ENCODE measurements around the gene ITGB2.
A peak's percentile ranks its signal among the peaks of the same experiment; 100 is the strongest.
"Not testable (repeated sequence)": the region's sequence is repeated elsewhere in the genome, so short reads cannot be mapped to it uniquely, and the experiment has no call there.

ITGB2 gene

DNA sequence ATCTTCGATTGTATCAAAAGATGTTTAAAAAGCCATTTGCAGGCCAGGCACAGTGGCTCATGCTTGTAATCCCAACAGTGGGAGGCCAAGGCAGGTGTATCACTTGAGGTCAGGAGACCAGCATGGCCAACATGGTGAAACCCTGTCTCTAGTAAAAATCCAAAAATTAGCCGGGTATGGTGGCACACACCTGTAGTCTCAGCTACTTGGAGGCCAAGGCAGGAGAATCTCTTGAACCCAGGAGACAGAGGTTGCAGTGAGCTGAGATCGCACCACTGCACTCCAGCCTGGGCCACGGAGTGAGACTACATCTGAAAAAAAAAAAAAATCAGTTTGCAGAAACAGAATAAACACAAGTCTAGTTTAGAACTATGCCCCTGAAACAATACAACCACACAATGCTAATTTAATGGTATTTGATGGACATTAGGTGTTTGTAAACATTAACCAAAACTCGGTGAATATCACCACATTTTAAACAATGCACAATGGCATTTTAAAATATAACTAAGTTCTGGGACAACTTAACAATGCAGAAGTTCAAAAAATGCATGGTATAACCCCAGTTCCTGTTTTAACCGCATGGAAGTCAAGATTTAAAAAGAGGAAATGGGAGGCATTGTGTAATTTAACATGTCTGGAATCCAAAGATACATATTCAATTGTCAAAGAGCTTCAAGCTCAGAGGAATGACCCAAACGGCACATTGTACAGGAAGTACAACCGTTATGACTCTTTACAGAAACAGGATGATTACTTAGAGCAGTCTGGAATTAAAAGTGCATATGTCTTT lies 40.1 kb downstream of the ITGB2 start:
- DNase-seq = peak; percentile 51

DNA sequence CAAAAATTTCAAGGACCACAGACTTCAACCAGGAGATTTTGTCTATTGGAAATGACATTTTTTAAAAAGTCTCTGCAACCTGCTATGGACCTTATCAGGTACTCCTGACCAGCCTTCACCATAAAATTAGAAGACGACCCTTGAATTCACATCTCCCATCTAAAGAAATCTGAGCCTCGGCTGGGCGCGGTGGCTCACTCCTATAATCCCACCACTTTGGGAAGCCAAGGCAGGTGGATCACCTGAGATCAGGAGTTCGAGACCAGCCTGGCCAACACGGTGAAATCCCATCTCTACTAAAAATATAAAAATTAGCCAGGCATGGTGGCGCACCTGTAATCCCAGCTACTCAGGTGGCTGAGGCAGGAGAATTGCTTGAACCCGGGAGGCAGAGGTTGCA lies 41.5 kb downstream of the ITGB2 start:
- not testable (repeated sequence) for DNase-seq

DNA sequence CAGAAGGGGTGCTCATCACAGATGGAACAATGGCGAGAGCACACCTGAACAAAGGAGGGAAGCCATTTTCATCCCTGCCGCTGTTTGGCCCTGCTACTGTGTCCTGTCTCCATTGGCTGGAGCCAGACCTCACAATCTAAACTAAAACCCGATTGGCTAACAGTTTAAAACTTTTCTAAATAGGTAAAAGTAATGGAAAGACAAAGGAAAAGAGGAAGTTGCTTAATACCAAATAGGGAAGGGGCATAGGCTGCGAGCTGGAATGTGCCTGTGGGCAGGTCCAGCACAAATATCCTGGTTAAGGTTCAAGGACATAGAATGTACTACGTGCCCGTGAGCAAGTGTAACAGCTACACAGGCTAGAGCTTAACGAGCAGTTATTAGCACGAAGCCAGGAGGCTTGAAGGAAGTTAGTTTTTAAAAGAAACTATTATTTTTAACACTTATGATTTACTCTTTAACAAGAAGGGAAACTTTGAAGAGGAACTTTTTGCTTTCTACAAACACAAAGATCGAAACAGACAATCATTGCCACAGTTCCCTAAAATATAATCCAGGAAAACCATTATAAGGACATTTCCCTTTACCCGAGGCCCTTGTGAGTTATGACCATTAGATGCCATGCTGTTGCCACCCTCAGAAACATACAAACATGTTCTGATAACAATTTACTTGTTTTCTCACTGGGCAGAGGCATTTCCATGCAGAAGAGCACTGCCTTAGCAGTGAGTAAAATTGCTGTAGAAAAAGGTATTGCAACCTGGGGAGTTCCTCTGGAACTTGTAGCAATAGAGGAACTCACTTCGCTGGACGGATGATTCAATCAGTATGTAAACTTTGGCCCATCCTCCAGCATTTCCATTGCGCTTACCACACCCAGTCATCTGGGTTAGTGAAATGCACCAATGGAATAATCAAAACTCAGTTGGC lies 42.4 kb downstream of the ITGB2 start:
- peak; percentile 58 for DNase-seq

DNA sequence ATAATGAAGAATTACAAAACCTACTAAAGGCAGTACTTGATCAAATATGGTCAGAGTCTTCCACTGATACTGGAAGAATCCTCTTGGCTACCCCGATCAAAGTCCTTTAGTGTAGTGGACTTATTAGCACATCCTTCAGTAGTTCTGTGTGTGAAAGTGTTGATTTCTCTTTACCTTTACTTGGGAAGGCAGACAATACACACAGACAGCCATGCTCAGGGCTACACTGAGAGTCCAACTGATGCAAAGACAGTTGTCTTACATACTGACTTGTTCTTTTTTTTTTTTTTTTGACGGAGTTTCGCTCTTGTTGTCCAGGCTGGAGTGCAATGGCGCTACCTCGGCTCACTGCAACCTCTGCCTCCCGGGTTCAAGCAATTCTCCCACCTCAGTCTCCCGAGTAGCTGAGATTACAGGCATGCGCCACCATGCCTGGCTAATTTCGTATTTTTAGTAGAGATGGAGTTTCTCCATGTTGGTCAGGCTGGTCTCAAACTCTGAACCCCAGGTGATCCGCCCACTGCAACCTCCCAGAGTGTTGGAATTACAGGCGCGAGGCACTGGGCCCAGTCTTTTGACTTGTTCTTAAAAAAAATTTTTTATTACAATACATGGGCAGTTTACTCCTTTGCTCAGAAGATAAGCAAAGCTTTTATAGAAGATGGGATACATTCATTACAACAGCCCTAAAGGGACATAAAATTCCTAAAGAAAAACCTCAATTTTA lies 43.7 kb downstream of the ITGB2 start:
- no peak for DNase-seq

DNA sequence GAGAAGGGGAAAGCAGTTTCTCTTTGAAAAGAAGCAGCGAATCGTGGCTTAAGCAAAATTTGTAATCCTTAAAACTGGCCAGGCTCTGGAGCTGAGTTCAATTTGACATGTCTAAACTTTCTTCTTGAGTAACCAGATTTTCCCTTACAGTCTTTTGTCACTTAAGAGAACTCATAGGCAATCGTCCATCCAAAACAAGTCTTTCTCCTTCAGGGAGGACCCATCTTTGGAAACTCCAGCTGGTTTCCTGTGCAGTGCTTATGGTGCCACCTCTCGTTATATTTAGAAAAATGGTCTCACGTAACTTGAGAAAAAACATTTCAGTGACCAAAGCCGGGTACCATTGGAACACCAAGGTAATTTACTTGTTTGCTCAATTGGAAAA lies 45.4 kb downstream of the ITGB2 start:
- peak; percentile 82 for DNase-seq

DNA sequence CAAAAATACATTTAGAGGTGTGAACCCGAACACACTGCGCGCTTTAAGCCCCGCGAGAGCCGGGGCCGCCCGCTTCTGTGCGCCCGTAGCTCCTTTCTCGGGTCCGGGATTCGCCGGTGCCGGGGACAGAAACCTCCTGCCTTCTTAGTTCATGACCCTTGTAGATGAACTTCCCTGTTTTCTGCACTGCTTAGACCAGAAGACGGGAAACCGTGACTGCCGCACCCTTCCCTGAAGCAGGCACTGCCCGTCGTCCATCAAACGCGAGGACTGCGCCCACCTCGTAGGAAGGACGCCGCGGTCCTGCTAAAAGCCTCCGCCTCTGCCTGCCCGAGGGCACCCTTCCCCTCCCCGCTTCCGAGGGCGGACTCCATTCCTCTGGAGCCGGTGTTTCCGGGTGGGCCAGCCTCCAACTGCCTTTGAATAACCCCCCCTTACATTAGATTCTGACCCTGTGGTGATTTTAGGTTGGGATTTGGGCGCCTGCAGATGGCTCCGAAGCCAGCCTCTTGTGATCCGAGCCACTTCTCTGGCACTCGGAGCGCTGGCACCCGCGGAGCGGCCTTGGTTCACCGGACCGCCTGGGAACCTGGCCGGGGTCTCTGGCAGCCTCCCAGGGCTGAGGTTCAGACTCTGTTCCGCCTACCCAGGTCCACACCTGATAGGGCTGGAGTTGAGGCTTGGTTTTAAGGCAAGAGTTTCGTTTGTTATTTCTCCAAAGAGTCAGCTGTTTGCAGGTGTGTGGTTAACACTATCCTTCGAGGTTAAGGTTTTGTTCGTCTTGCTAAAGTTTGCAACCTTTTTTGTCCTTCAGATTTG lies 46.0 kb downstream of the ITGB2 start:
- DNase-seq = peak; percentile 44

DNA sequence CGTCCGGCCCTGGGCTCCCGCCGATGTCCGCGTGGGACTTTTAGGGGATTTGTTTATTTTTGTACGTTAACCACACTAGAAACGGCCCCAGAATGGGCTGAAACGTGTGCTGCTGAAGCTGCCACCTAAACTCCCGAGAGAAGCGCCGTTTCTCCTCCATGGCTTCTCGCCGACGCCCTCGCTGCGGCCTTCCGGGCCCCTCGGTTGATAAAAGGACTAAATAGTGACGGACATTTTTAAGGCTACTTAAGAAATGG lies 46.5 kb downstream of the ITGB2 start:
- DNase-seq = no peak

DNA sequence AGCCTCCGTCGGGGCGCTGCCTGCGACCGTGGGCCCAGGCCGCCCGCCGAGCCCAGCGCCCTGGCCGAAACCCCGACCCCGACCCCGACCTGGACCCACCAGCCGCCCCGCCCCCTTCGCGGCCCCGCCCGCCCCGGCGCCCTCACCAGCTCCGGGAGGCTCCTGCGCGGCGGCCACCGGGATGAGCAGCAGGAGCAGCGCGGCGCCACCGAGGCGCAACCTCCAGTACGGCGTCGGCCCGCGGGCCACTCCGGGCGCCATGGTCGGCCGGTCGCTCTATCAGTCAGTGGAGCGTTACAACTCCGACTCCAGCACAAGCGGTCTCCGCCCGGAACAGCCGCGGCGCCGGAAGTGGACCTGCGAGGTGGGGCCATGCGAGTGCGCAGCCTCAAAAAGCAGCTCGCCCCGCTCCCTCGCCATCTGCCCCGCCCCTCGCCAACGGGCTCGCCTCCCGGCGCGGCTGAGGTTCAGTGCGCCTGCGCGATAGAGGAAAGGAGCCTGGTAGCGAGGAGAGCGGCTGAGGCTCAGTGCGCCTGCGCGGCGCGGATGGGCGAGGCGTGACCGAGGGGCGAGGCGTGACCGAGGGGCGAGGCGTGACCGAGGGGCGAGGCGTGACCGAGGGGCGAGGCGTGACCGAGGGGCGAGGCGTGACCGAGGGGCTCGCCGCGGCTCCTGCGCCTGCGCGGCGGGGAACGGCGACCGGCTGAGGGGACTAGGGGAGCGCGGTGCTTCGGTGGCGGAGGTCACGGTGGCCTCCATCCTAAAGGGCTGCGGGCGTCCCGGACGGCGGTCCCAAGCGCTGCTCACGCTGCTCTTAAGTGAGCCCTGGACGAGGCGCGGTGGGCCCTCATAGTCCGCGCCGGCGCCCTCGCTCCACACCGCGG lies 47.1 kb downstream of the ITGB2 start, which contains the start of gene PTTG1IP:
TSS of gene PTTG1IP (minus strand) at position 335 of the 884 bp plus-strand sequence. CDS start at position 261, 74 bp downstream.
- peak; percentile 98 for DNase-seq

DNA sequence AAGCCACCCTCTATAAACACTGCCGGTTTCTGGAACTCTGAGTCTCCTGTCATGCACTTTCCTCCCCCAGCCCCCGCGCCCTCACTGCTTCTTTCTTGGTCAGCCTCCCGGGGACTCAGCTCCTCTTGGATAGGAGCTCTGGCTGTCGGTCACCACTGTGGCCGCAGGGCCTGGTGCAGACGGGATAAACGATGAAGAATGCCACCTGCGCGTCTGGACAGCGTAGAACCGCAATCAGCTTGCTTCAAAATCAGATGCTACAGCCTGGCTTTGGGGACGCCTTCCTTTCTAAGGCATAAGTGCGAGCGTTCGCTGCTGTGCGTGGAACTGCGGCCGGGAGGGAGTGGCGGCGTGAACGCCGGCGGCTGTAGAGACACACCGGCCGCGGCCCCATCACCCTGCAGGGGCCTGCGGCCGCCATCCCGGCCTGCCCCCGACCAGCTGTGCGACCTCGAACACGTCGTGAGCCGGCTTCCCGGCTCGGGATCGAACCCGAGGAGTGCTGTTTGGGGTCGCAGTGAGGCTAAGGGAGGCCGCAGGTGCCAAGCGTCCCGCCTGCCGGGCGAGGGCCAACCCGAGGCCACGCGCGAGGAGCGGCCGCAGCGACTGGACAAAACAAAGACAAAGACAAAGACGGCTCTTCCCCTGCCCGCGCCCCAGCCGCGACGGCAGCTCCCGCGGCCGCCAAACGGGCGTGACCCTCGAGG lies 47.9 kb downstream of the ITGB2 start:
- DNase-seq = no peak

DNA sequence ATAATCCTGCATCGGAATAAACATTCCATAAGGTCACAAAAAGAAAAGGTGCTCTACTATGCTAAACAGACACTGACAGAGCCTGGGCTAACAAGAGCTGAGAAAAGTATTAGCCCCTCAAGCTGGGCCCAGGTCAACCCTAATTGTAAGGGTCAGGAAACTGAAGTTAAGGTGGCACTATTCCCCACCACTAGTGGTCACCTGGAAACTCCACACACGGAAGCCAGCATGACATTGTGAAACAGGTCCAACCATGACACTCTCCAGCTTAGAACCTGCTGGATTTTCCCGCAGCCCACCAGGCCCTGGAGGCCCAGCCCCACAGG lies 48.4 kb downstream of the ITGB2 start:
- DNase-seq = no peak

DNA sequence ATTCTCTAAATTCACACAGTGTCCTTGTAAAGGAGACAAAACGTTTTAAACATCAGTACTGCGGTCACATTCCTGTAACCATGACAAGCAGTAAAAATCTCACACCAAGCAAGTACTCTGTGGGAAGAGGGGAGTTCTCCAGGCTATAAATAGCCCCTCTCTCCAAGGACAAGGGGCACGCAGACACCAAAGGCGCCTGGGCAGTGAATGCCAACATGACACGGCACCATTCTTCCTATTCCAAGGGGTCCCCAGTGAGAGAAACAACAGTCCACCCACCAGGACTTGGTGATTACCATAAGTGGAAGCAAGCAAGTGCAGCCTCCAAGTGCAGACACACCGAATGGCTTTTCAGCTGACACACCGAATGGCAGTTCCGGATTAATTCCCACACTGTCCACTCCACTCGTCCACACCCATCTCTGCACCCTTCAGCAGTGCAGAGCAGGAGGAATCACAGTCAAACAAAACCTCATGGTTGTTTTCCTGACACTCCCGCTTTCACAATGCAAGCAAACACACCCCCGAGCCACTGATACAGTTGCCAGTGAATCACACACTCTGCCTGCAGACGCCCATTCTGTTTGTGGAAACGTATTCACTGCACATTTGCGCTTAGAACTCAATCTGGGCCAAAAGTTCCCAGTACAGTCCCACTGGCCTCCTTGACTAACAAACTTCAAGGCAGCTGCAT lies 49.0 kb downstream of the ITGB2 start:
- DNase-seq = peak; percentile 52

DNA sequence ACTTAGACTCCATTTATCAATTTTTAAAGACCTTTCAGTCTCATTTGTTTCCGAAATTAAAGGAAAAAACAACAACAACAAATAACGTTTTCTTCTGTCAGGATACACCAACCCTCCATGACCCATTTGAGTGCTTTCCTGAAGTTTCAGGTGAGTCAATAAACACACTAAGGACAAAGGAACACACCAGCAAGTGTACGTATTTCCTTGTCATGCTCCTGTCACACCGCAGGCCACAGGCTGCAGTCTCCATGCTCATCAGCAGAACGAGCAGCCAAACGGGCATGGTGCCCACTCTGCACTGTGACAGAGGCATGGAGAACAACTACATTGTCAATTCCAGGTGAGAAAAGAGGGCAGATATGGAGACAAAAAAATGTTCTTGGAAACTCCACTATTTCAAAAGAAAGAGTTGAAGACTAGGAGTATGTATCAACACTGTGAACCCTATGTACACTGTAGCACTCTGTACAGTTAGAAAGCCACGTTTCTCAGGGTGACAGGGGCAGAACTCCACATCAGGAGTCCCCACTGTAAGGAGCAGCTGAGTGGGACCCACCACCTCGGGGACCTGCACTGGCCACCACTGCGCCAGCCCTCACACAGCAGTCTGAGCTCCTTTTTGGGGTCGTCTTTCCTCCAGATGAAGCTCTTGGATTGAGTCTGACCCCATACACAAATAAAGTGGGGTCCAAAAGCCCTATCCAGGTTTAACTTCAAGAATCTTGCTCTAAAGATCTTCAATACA lies 49.8 kb downstream of the ITGB2 start:
- DNase-seq = peak; percentile 66

DNA sequence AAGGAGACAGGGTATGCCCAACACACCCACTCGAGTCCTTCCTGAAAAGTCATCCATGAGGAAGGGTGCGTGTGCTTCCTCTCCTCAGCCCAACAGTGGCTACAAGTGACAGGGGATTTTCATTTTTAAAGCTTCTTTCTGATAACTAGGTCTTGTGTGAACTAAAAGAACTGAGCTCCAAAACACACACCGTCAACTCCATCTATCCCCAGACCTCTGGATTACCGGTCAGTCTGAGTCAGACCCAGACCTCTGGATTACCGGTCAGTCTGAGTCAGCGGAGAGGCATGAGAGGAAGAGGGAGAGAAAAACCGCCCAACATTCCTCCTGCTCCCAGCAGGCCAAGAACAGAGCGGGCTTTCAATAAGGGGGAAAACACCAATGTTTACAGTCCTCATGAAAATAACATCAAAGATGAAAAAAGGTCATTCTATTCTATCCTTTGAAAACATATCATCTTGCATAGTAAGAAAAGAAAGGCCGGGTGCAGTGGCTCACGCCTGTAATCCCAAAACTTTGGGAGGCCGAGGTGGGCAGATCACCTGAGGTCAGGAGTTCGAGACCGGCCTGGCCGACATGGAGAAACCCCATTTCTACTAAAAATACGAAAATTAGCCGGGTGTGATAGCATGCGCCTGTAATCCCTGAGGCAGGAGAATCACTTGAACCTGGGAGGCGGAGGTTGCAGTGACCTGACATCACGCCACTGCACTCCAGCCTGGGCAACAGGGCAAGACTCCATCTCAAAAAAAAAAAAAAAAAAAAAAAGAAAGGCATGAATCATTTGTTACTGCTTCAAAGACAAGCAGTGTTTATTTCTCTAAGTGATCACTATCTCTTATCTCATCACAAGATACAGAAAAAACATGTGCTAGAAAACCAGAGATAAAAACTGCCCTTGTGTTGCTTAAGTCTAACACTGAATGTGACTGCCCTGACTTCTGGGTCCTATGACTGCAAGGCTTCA lies 50.6 kb downstream of the ITGB2 start:
- peak; percentile 46 for DNase-seq

DNA sequence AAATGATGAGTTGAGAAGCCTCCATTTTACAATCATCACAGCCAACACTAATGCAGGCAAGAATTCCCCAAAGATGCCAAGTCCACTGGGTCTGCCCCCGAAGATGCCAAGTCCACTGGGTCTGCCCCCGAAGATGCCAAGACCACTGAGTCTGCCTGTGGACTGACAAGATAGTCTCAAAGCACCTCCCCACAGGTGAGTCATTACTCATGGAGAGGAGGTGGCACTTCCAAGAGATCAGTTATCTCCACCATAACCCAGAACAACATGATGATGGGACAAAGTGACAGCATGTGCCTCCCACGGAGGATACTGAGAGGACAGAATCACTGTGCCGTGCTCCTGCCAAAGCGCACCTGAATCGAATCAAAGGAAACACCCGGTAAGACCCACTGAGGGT lies 52.0 kb downstream of the ITGB2 start:
- DNase-seq = no peak

DNA sequence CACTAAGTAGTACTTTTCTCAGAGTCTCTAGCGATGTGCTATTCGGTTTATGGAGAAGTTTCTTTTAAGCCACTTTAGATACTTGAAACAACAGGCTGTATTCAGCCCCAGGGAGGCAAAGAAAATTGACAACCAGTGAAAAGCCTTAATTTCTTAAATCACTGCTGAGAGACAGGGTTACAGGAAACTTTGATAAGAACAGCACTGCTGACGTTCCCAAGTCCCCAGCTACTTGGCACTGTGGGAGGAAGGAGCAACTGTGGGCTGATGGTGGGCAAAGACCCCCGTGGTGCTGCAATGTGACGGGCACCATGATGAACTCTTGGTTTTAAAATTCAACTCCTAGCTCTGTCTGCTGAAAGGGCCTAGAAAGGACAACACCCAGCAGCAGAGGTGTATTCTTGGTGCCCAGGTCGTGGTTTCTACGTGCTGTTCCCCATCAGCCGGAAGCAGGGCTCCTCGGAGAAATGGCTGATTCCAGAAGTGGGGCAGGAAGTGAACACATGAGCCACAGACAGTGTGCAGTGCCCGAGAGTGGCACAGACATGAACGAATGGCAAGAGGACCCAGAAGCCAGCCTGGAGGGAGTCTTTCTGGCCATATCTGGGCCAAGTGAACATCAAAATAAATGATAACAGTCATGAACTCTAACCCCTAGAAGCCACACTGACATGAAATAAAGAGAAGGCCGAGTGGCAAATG lies 52.5 kb downstream of the ITGB2 start:
- DNase-seq = no peak

DNA sequence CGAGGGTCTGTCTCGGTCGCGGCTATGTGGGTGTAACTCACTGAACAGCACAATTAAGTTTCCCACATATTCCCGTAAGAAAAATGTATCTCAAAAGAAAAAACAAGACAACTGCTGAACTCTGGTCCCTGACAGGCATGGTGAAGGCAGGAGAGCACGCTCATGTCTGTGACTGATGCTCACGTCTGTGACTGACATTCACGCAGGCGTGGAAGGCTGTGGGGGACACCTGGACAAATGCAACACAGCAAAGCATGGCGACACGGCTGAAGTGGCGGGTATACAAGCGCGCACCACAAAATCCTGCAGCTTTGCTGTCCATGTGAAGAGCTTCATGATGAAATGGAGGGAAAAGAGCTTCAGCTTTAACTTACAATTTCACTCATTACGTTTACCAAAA lies 53.2 kb downstream of the ITGB2 start:
- no peak for DNase-seq

DNA sequence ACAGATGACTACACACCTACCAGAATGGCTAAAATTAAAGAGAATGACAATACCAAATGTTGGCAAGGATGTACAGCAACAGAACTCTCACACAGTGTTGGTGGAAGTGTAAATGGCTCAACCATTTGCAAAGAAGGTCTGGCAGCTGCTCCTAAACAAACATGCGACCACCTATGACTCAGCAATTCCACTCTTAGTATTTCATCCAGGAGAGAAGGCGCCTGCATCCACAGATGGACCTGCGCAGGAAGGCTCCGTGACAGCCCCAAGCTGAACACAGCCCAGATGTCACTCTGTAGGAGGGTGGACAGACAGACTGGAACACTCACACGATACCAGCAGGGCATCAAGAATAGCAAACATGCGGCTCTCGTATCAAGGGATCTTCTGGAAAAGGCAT lies 53.9 kb downstream of the ITGB2 start:
- no peak for DNase-seq

All from hematopoietic multipotent progenitor cell treated with erythropoietin and hydrocortisone succinate and interleukin-3 and kit ligand, for 8 days (in vitro differentiated cells).